ENCODE results near the gene ZCCHC8. TPM values are rescaled to one million over a fixed set of nuclear protein-coding genes. Genes with fewer than 3 reads are reported as not detected.
"Not testable (repeated sequence)": the region's sequence is repeated elsewhere in the genome, so short reads cannot be mapped to it uniquely, and the experiment has no call there.

ZCCHC8 gene
- total RNA-seq, 3 donors from 2014 or later = 27.2 to 33.5 (median 29.7) TPM

DNA sequence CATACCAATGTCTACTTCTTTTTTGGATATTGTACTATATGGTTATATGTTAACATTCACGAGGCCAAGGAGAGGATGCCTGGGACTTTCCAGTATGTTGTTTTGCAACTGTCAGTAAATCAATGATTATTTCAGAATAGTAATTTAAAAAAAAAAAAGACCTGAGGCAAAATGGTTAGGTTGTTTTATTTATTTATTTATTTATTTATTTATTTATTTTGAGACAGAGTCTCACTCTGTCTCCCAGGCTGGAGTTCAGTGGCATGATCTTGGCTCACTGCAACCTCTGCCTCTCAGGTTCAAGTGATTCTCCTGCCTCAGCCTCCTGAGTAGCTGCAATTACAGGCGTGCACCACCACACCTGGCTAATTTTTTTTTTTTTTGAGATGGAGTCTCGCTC is 52.9 kb downstream of the ZCCHC8 start:
- ATAC-seq; DNase-seq; H3K27me3 Mint-ChIP-seq (ENCODE audit: low read depth); H3K4me3 Mint-ChIP-seq; H3K9me3 Mint-ChIP-seq; H3K36me3 Mint-ChIP-seq (ENCODE audit: insufficient read depth): not testable (repeated sequence)
- H3K4me1 Mint-ChIP-seq (ENCODE audit: low read depth) = peaks cover 11% of the 10 kb centered on the region

- DNase-seq; ATAC-seq; H3K27me3 Mint-ChIP-seq (ENCODE audit: low read depth); H3K4me1 Mint-ChIP-seq (ENCODE audit: low read depth); H3K36me3 Mint-ChIP-seq (ENCODE audit: insufficient read depth); H3K4me3 Mint-ChIP-seq; H3K9me3 Mint-ChIP-seq: not testable (repeated sequence)
These were observed 54.3 kb downstream of the ZCCHC8 start for GRCh38 chr12:122446390-122446789.

GRCh38 chr12:122444071-122444470 is 56.7 kb downstream of the ZCCHC8 start:
- H3K9me3 Mint-ChIP-seq; H3K36me3 Mint-ChIP-seq (ENCODE audit: insufficient read depth); ATAC-seq; DNase-seq; H3K4me3 Mint-ChIP-seq; H3K4me1 Mint-ChIP-seq (ENCODE audit: low read depth); H3K27me3 Mint-ChIP-seq (ENCODE audit: low read depth): not testable (repeated sequence)

DNA sequence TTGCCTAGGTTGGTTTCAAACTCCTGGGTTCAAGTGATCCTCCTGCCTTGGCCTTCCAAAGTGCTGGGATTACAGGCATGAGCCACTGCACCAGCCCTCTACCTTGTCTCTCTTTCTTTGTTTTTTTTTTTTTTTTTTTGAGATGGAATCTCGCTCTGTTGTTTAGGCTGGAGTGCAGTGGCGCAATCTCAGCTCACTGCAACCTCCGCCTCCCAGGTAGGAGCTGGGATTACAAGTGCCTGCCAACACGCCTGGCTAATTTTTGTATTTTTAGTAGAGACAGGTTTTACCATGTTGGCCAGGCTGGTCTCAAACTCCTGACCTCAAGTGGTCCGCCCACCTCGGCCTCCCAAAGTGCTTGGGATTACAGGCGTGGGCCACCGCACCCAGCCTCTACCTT is 61.9 kb downstream of the ZCCHC8 start:
- H3K4me3 Mint-ChIP-seq; H3K36me3 Mint-ChIP-seq (ENCODE audit: insufficient read depth); H3K27me3 Mint-ChIP-seq (ENCODE audit: low read depth); H3K4me1 Mint-ChIP-seq (ENCODE audit: low read depth); H3K9me3 Mint-ChIP-seq; ATAC-seq; DNase-seq: not testable (repeated sequence)

GRCh38 chr12:122437656-122438121 is 63.0 kb downstream of the ZCCHC8 start:
- H3K4me3 Mint-ChIP-seq = no peak overlapping the region
- DNase-seq (no peak), ATAC-seq (no peak)
- no peaks in the 10 kb centered on the region for H3K36me3 Mint-ChIP-seq (ENCODE audit: insufficient read depth)
- no peaks in the 10 kb centered on the region for H3K27me3 Mint-ChIP-seq (ENCODE audit: low read depth)
- no peaks in the 10 kb centered on the region for H3K4me1 Mint-ChIP-seq (ENCODE audit: low read depth)
- no peaks in the 10 kb centered on the region for H3K9me3 Mint-ChIP-seq

DNA sequence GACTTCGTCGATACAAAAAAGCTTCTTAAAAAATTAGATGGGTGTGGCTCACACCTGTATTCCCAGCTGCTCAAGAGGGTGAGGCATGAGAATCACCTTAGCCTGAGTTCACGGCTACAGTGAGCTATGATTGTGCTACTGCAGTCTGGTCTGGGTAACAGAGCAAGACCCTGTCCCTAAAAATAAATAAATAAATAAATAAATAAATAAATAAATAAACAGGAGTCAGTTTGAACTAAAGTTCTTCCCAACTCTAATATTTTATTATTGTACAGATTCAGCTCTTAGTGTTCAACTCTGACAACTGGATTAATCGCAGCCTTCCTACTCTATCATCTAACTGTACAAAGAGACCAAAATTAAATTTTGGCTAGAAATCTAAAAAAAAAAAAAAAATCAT is 65.5 kb downstream of the ZCCHC8 start:
- Mint-ChIP-seq H3K27me3 (ENCODE audit: low read depth) (no peaks in the 10 kb centered on the region), H3K36me3 (ENCODE audit: insufficient read depth) (no peaks in the 10 kb centered on the region), H3K9me3 (no peaks in the 10 kb centered on the region), H3K4me3 (no peak overlapping the region), H3K4me1 (ENCODE audit: low read depth) (no peaks in the 10 kb centered on the region)
- no peak for ATAC-seq
- no peak for DNase-seq

DNA sequence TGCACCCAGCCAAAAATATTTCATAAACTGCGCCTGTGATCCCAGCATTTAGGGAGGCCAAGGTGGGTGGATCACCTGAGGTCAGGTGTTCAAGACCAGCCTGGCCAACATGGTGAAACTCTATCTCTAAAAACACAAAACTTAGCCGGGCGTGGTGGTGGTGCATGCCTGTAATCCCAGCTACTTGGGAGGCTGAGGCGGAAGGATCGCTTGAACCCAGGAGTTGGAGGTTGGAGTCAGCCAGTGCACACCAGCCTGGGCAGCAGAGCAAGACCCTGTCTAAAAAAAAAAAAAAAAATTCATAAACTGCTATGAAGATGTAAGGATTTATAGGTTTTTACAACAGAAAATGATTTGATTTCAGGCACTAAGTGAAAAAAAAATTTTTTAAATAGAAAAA is 71.7 kb downstream of the ZCCHC8 start:
- not testable (repeated sequence) for H3K36me3 Mint-ChIP-seq (ENCODE audit: insufficient read depth); H3K27me3 Mint-ChIP-seq (ENCODE audit: low read depth); H3K4me1 Mint-ChIP-seq (ENCODE audit: low read depth); H3K9me3 Mint-ChIP-seq; H3K4me3 Mint-ChIP-seq; ATAC-seq; DNase-seq

DNA sequence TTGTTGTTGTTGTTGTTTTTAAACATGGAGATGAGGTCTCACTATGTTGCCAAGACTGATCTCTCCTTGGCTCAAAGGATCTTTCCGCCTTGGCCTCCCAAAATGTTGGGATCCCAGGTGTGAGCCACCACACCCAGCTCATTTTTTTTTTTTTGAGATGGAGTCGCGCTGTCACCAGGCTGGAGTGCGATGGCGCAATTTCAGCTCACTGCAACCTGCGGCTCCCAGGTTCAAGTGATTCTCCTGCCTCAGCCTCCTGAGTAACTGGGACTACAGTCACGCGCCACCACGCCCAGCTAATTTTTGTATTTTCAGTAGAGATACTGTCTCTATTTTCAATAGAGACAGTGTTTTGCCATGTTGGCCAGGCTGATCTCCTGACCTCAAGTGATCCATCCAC is 73.3 kb downstream of the ZCCHC8 start:
- ATAC-seq (no peak), DNase-seq (no peak)
- no peak overlapping the region for H3K4me3 Mint-ChIP-seq
- H3K27me3 Mint-ChIP-seq (ENCODE audit: low read depth) = no peaks in the 10 kb centered on the region
- no peaks in the 10 kb centered on the region for H3K9me3 Mint-ChIP-seq
- H3K4me1 Mint-ChIP-seq (ENCODE audit: low read depth) = peaks cover 10% of the 10 kb centered on the region
- H3K36me3 Mint-ChIP-seq (ENCODE audit: insufficient read depth) = no peaks in the 10 kb centered on the region

- H3K4me3 Mint-ChIP-seq = peak overlapping the region; percentile 89
- DNase-seq = no peak
- no peaks in the 10 kb centered on the region for H3K36me3 Mint-ChIP-seq (ENCODE audit: insufficient read depth)
These were observed 77.2 kb downstream of the ZCCHC8 start for GRCh38 chr12:122423258-122424165.

DNA sequence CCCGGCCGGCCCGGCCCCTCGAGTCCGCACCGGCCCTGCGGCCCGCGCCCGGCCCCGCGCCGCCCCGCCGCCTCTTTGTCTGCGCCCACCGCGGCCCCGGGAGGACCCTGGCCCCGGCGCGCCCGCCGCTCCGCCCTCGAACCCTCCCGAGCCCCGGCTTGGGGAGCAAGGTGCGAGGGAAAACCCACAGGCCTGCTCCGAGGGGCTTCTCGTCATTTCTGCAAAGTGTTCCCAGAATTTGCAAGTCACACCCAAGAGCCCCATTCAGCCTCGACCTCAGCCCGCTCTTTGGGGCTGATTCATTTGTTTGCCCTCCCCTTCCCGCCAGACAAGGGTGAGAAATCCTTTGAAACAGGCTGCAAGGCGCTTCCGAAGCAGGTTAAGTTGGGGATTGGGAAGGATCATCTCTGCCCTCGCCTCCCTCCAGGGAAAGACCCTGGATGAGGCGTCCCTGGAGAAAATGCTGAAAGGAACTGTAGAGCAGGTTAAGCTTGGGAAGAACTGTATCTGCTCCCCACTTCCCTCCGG is 77.9 kb downstream of the ZCCHC8 start:
- ATAC-seq (peak; percentile 48 to 56), DNase-seq (peak; percentile 49)
- H3K9me3 Mint-ChIP-seq = no peaks in the 10 kb centered on the region
- peaks cover 37% of the 10 kb centered on the region for H3K4me1 Mint-ChIP-seq (ENCODE audit: low read depth)
- no peaks in the 10 kb centered on the region for H3K27me3 Mint-ChIP-seq (ENCODE audit: low read depth)
- peaks cover 2% of the 10 kb centered on the region for H3K36me3 Mint-ChIP-seq (ENCODE audit: insufficient read depth)
- H3K4me3 Mint-ChIP-seq = peak overlapping the region; percentile 89

More at GRCh38 chr12:122423258-122424165, 77.2 kb downstream of the ZCCHC8 start:
- Mint-ChIP-seq H3K27me3 (ENCODE audit: low read depth) (no peaks in the 10 kb centered on the region), H3K9me3 (no peaks in the 10 kb centered on the region), H3K4me1 (ENCODE audit: low read depth) (peaks cover 32% of the 10 kb centered on the region)
- ATAC-seq = no peak

DNA sequence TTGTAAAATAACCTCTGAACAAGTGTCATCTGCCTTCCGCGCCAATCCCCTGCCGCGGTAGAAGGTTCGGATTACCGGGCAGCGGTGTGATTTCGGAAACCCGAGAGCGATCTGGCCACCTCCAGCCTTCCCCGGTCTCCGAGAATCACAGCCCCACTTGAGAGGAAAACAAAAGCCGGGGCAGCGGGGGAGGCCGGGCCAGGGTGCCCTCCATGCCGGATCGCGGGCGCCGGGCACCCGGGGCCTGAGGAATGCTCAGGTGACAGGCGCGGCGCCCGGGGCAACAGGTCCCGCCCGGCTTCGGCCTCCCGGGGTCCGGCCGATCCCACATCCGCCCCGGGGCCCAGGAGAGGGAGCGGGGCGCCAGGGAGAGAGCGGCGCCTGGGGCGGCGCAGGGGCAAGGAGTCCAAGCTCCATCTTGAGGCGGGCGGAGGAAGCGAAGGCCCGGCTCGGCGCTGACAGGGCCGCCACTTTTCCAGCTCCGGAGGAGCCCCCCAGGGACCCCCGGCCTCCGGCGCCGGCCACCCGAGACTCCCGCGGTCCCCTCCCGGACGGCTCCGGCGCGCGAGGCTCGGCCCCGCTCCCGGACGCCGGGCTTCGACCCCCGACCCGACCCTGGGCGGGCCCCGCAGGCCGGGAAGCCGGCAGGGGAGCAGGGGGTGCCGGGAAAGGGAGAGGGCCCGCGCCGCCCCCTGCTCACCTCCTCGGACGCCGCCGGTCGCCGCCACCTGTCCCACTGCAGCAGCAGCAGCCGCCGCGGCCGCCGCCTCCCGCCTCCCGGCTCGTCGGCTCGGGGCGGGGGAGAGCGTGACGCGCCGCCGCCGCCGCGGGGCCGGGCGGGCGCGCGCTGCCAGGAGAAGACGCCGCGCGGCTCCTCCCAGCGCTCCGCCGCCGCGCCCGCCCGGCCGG is 78.7 kb downstream of the ZCCHC8 start, which contains the start of gene CLIP1:
Gene CLIP1 (minus strand): TSS at position 849 of the 909 bp plus-strand sequence. CDS start 42,217 bp downstream, outside the sequence.
- H3K4me3 Mint-ChIP-seq = peak within 1 kb of the TSS; percentile 89
- peaks cover 39% of the 10 kb centered on the region for H3K4me1 Mint-ChIP-seq (ENCODE audit: low read depth)
- ATAC-seq (peak; percentile 83 to 84), DNase-seq (peak; percentile 55)
- H3K9me3 Mint-ChIP-seq = no peaks in the 10 kb centered on the region
- H3K36me3 Mint-ChIP-seq (ENCODE audit: insufficient read depth) = peaks cover 3% of the 10 kb centered on the region
- no peaks in the 10 kb centered on the region for H3K27me3 Mint-ChIP-seq (ENCODE audit: low read depth)
